Memory B cell (primary cell): ENCODE measurements around the gene ATP8A2.

Experiments
- ATAC-seq: fragments of 150-1000 bp; cut with Tn5 transposase; 2 replicates; pipeline ENCODE4 v1.10.0; 2021; ENCODE audit warnings: low read depth, mild to moderate bottlenecking, moderate library complexity
- DNase-seq, 2 donors: peaks; one replicate each; pipeline ENCODE4 v3.0.0; 2022; ENCODE audit warnings: low spot score in 2 of 2
- H3K27ac Mint-ChIP-seq: one replicate; pipeline ENCODE4 v1.8.0; 2022; ENCODE audit warnings: mild to moderate bottlenecking, moderate library complexity, mixed read lengths
- H3K27me3 Mint-ChIP-seq: one replicate; pipeline ENCODE4 v1.8.0; 2022; ENCODE audit warnings: mixed read lengths
- H3K36me3 Mint-ChIP-seq: one replicate; pipeline ENCODE4 v1.8.0; 2022; ENCODE audit warnings: mild to moderate bottlenecking, mixed read lengths
- H3K4me1 Mint-ChIP-seq: one replicate; pipeline ENCODE4 v1.8.0; 2022; ENCODE audit warnings: mixed read lengths
- H3K4me3 Mint-ChIP-seq: one replicate; pipeline ENCODE4 v1.8.0; 2022; ENCODE audit warnings: mild to moderate bottlenecking, moderate library complexity, mixed read lengths
- H3K9me3 Mint-ChIP-seq: one replicate; pipeline ENCODE4 v1.8.0; 2022; ENCODE audit warnings: mixed read lengths

Gene ATP8A2

DNA sequence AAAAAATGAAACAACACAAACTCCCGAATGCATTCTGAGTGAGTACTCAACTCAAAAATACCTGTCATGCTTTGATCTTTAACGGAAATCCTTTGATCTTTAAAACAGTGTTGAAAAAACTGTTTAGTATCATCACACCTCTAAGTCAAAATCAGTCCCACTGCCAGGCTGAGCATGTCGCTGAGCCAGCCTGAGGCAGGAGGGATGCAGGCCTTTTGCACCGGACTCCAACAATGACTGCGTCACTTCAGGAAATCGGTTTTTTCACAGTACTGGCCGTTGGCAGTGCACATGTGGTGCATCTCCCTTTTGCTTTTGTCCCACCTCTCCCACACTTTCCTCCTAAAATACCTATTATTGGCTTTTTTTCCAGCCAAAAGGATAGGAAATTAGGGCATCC lies 601.8 kb downstream of the ATP8A2 start:
- Mint-ChIP-seq H3K4me1 (no peaks in the 10 kb centered on the region), H3K4me3 (no peak overlapping the region), H3K27me3 (peaks cover 9% of the 10 kb centered on the region), H3K27ac (no peak overlapping the region), H3K9me3 (no peaks in the 10 kb centered on the region), H3K36me3 (no peaks in the 10 kb centered on the region)
- DNase-seq: no peak
- ATAC-seq: no peak

DNA sequence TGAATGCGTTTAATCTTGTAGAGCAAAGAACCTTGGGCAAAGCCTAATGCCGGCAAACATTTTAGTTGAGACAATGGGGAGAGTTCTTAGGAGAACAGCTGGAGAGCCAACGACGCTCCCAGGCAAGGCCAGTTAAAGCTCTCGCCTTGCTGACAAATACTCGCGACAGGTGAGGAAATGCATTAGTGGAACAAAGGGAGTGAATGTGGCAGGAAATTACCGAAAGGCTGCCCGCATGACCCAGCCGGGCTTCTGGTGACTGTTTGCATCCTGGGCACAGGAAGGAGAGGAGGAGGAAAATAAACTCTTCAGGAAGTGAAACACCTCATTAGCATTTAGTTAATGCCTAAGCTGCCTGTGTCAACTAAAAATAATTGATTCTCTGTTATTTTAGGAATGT lies 605.4 kb downstream of the ATP8A2 start:
- Mint-ChIP-seq H3K9me3 (no peaks in the 10 kb centered on the region), H3K4me3 (no peak overlapping the region)
- no peak for ATAC-seq

DNA sequence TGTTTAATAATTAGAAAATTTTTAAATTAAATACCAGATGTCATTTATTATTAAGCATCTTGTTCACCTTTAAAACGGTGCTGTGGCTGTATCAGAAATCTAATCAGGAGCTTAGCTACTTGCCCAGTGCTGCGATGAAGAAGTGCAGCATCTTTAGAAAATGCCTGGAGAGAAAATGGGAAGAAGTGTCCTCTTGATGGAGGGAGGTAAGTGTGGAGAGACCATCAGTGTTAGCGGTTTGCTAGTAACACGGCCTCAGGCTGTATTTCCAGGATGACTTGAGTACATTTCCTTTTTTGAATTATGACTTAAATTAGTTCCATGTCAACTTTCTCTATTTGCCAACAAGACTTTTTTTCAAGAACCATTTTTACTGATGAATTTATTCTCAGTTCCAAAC lies 605.9 kb downstream of the ATP8A2 start:
- Mint-ChIP-seq H3K36me3 (no peaks in the 10 kb centered on the region), H3K27me3 (peaks cover 10% of the 10 kb centered on the region), H3K27ac (no peak overlapping the region), H3K4me1 (no peaks in the 10 kb centered on the region), H3K9me3 (no peaks in the 10 kb centered on the region), H3K4me3 (no peak overlapping the region)
- no peak for ATAC-seq
- DNase-seq: no peak

More for the DNA sequence above, 605.4 kb downstream of the ATP8A2 start:
- no peak for DNase-seq
- no peaks in the 10 kb centered on the region for H3K36me3 Mint-ChIP-seq
- H3K27ac Mint-ChIP-seq: no peak overlapping the region
- H3K27me3 Mint-ChIP-seq: peaks cover 10% of the 10 kb centered on the region
- H3K4me1 Mint-ChIP-seq: no peaks in the 10 kb centered on the region

DNA sequence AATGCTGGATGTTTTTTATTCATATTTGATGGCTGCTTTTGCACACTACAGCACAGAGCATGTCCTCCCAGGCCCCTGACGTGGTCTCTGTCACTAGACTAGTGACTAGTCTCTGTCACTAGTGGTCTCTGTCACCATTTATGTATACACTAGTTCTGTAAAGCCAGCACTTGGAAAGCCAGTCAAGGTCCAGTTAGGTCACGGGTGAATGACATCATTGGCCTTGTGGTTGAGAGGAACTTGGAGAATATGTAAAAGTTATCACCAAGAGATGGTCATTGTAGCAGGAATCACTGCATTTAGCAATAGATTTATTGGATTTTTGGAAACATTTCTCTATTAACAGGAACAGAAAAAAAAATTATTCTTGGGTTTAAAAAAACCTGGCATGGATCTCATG lies 607.2 kb downstream of the ATP8A2 start:
- Mint-ChIP-seq H3K4me1 (no peaks in the 10 kb centered on the region), H3K9me3 (no peaks in the 10 kb centered on the region)
- DNase-seq: no peak

DNA sequence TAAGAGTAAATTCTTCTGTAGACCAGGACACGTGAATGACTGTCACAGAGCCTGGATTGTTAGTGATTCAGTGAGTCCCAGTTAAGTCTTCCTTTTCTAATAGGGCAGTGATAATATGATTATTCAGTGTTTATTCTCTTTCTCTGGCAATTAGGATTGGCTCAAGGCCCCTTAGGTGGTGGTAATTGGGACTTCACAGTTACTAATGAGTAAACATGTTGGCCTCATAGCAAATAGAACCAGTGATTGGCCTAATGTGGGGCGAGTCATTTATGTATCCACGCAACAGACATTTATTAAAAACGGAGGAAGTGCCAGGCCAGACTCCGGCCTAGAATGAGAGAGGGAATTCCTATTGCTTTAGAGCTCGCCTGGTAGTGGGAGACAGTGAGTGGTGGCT lies 607.6 kb downstream of the ATP8A2 start:
- Mint-ChIP-seq H3K4me1 (no peaks in the 10 kb centered on the region), H3K4me3 (no peak overlapping the region), H3K36me3 (no peaks in the 10 kb centered on the region), H3K9me3 (no peaks in the 10 kb centered on the region), H3K27ac (no peak overlapping the region), H3K27me3 (peaks cover 9% of the 10 kb centered on the region)
- ATAC-seq (no peak), DNase-seq (no peak)

More for the DNA sequence above, 607.2 kb downstream of the ATP8A2 start:
- ATAC-seq: no peak
- H3K36me3 Mint-ChIP-seq: no peaks in the 10 kb centered on the region
- H3K27me3 Mint-ChIP-seq: peaks cover 9% of the 10 kb centered on the region
- H3K27ac Mint-ChIP-seq: no peak overlapping the region
- H3K4me3 Mint-ChIP-seq: no peak overlapping the region

DNA sequence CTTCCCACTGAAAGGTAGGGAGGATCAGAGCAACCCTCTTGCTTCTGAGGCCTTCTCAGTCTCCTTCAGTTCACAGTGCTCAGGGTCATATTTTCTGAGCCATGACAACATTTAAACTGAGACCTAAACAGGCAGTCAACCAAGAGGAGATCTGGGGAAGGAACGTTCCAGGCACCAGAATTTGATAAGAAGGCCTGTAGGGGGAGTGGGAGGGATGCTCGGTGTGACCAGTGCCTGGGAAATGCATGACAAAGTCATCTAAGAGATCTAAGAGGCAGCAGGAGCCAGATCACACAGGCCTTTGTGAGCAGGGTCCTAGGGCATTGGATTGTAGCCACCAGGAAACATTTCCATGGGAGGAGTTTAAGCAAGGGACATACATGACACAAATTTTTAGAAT lies 608.5 kb downstream of the ATP8A2 start:
- Mint-ChIP-seq H3K9me3 (no peaks in the 10 kb centered on the region), H3K4me3 (no peak overlapping the region), H3K36me3 (no peaks in the 10 kb centered on the region), H3K27me3 (peaks cover 3% of the 10 kb centered on the region), H3K4me1 (no peaks in the 10 kb centered on the region), H3K27ac (no peak overlapping the region)
- ATAC-seq (no peak), DNase-seq (no peak)

DNA sequence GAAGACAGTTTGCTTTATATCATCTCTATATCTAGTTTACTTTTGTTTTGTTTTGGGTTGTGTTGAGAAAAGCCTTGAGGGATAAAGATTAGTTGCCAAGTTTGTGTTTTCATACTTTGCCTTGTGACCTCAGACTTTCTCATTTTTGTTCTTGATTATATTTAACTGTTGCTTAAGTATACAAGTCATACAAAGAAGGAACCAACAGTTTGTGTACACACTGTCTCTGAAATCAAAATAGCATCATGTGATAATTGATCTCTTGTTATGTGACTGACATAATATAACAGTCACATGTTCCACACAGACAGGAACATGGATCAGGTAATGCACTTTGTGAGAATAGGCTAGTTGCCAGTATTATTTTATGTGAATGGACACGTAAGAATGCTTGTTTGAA lies 609.3 kb downstream of the ATP8A2 start:
- Mint-ChIP-seq H3K4me3 (no peak overlapping the region), H3K27ac (no peak overlapping the region), H3K36me3 (no peaks in the 10 kb centered on the region), H3K9me3 (no peaks in the 10 kb centered on the region), H3K27me3 (peaks cover 3% of the 10 kb centered on the region), H3K4me1 (no peaks in the 10 kb centered on the region)
- DNase-seq (no peak), ATAC-seq (no peak)

DNA sequence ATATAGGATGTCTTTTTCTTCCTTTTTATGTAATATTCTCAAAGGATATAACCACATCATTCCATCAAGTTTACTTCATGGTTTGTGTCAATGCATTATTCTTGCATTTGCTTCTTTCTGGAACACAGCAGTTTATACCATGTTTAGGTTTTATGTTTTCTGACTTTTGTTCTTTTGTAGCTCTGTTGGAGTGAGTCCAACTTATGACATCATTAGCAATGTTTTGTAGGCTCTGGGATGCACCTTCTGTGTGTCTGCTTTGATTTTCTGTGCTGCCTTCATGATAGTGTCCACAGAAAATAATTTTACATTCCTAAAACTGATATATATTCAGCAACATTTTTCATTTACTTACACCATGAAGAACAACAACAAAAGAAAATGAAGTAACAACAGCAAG lies 611.1 kb downstream of the ATP8A2 start:
- DNase-seq (no peak), ATAC-seq (no peak)
- no peaks in the 10 kb centered on the region for H3K4me1 Mint-ChIP-seq
- peaks cover 2% of the 10 kb centered on the region for H3K27me3 Mint-ChIP-seq
- H3K4me3 Mint-ChIP-seq: no peak overlapping the region
- H3K36me3 Mint-ChIP-seq: no peaks in the 10 kb centered on the region
- H3K27ac Mint-ChIP-seq: no peak overlapping the region
- H3K9me3 Mint-ChIP-seq: peaks cover 2% of the 10 kb centered on the region

DNA sequence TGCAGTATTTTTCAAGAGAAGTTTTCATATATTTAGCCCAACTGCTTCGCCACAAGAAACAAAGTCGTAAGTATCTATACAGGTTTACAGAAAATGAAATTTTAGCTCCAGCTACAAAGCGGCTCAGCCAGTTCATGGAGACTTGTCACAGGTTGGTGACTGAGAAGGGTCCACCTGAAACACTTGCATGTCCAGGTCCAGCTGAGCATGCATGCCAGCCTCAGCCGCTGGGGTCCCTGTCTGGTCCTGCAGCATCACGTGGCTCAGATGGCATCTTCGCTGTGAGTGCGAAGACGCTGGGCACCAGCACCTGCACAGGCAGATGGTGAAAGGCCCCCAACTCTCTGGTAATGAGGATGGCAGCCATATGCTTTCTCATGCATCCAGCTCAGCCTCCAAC lies 616.2 kb downstream of the ATP8A2 start:
- H3K4me1 Mint-ChIP-seq: no peaks in the 10 kb centered on the region
- H3K36me3 Mint-ChIP-seq: no peaks in the 10 kb centered on the region
- no peak for ATAC-seq
- no peaks in the 10 kb centered on the region for H3K27me3 Mint-ChIP-seq
- DNase-seq: no peak
- H3K4me3 Mint-ChIP-seq: no peak overlapping the region
- no peak overlapping the region for H3K27ac Mint-ChIP-seq
- H3K9me3 Mint-ChIP-seq: peaks cover 5% of the 10 kb centered on the region

DNA sequence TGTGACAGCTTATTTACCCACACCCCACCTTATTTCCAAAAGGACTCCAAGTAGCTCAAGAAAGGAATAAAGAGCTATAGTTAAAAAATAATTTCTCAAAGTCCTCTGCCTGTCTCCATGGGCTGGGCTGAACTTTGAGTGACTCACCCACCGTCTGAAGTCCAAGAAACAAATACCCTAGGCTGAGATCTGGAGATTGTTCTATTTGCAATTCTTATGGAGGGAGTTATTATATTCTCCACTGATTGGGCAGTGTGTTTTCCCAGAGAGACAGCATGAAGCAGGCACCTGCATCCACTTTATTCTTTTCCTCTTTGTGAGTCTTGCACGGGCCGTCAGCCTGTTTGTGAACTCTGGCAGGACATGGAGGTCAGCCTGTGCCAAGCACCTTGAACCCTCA lies 616.9 kb downstream of the ATP8A2 start:
- no peaks in the 10 kb centered on the region for H3K27me3 Mint-ChIP-seq
- peaks cover 5% of the 10 kb centered on the region for H3K9me3 Mint-ChIP-seq
- H3K4me3 Mint-ChIP-seq: no peak overlapping the region
- DNase-seq (no peak), ATAC-seq (no peak)
- no peaks in the 10 kb centered on the region for H3K36me3 Mint-ChIP-seq
- H3K27ac Mint-ChIP-seq: no peak overlapping the region
- H3K4me1 Mint-ChIP-seq: no peaks in the 10 kb centered on the region

DNA sequence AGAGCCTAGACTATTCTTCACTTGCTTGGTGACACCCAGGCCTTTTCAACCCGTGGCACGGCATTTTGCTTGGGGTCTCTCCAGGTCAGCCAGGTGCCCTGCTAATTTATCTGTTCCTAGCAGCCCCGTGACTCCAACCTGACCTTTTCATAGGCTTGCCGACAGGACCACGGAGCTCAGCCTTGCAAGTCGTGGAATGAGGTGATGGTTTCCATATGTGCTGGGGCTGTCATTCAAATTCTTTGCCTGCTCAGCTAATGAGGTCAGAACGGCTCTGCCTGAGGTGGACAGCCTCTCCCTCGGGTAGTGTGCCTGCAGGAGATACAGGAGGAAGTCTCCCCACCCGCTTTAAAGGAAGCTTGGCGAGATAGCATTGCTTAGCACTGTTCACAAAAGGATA lies 619.0 kb downstream of the ATP8A2 start:
- Mint-ChIP-seq H3K27ac (no peak overlapping the region), H3K9me3 (peaks cover 14% of the 10 kb centered on the region), H3K36me3 (no peaks in the 10 kb centered on the region), H3K4me3 (no peak overlapping the region), H3K27me3 (no peaks in the 10 kb centered on the region), H3K4me1 (no peaks in the 10 kb centered on the region)
- ATAC-seq: no peak
- DNase-seq: no peak

DNA sequence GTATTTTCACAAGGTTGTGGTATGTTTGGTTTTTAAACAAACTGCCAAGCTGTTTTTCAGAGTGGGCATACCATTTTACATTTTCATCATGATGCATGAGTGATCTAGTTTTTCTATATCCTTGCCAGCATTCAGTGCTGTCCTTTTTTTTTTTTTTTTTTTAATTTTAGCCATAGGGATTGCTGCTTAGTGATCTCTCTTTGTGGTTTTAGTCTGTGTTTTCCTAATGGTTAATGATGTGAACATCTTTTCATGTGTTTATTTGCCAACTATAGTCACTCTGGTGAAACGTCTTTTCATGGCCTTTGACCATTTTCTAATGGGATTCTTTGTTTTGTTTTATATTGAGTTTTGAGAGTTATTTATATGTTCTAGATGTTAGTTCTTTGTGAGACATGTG lies 620.3 kb downstream of the ATP8A2 start:
- Mint-ChIP-seq H3K36me3 (no peaks in the 10 kb centered on the region), H3K9me3 (peaks cover 12% of the 10 kb centered on the region), H3K4me1 (no peaks in the 10 kb centered on the region), H3K27me3 (no peaks in the 10 kb centered on the region), H3K4me3 (no peak overlapping the region), H3K27ac (no peak overlapping the region)
- no peak for ATAC-seq
- DNase-seq: no peak

DNA sequence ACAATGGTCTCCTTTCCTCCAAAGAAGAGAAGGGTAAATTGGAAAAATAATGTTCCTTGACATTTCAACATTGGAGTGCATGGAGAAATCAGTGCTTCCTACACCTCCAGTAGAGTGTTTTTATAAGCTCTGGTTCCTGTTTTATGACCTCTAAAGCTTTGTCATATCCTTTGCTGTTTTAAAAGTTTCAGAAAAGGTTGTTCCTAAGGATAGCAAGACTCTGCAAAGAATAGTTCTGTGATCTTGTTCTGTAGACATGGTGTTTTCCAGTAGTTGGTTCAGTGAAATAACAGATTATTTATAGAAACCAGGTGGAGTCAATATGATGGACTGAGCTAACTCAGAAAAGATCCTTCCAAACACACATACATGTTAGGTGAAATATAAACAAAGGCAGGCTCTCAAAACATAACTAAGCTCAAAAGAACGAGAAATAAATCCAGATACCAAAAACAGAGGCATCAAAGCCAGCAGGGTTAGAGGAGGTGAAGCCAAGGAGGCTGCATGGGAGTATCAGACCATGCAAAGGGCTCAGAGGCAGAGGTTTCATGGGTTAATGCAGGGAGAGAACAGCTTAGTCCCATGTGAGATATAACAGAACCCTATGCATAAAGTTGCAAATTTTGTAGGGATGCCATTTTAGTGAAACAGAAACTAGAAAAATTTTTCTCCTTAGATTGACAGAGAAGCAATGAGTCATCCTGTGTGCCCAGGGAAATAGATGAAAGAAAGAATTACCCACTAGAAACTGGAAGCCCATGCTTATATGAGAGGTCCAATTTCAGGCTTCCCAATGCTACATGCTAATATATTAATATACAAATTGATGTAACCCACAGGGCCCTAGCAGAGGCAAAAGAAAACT lies 635.7 kb downstream of the ATP8A2 start:
- Mint-ChIP-seq H3K27me3 (peaks cover 14% of the 10 kb centered on the region), H3K4me3 (no peak overlapping the region), H3K4me1 (no peaks in the 10 kb centered on the region), H3K9me3 (peaks cover 3% of the 10 kb centered on the region), H3K27ac (no peak overlapping the region), H3K36me3 (peaks cover 2% of the 10 kb centered on the region)
- no peak for DNase-seq
- ATAC-seq: no peak

DNA sequence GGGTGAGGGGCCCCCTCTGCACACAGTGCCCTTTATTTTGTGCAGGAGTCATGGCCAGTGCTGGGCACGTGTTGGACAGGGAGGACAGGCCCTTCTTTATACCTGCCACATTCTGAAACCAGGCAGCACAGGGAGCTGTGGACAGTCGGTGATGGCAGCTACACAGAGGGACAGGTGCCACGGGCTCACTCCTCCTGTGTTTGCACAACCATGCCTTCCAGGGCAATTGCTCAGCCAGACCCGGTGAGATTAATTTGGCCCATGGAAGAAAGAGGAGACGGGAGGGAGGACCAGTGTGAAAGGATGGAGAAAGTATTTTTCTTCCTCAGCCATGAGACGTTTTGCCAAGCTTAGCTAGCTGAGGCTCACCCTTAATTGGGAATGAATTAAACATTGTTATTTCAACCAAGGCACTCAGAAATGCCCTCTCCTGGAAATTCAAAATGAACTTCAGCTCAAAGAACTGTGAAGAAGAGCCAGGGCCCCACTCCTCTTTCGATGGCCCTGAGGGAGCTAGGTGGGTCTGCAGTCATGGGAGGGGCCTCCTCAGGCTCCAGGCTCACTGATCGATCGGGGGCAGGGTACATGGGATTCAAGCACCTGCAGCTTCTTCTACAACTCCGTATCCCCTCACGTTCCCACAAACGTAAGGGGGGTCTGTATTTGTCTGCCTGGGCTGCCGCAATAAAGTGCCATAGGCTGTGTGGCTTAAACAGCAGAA lies 638.9 kb downstream of the ATP8A2 start:
- Mint-ChIP-seq H3K27ac (no peak overlapping the region), H3K9me3 (no peaks in the 10 kb centered on the region), H3K36me3 (no peaks in the 10 kb centered on the region), H3K4me3 (no peak overlapping the region), H3K27me3 (peaks cover 18% of the 10 kb centered on the region), H3K4me1 (no peaks in the 10 kb centered on the region)
- DNase-seq (no peak), ATAC-seq (no peak)

DNA sequence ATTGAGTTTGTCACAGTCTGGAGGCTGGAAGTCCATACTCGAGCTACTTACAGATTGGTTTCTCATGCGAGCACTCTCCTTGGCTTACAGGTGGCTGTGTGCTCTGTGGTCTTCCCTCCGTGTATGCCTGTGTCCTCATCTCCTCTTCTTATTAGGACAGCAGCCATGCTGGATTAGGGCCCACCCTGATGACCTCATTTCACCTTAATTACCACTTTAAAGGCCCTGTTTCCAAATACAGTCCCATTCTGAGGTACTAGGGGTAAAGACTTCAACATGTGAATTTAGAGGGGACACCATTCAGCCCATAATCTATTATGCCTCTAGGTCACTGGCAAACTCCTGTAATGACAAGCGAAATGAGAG lies 639.4 kb downstream of the ATP8A2 start:
- Mint-ChIP-seq H3K9me3 (no peaks in the 10 kb centered on the region), H3K4me3 (no peak overlapping the region), H3K27me3 (peaks cover 18% of the 10 kb centered on the region), H3K36me3 (no peaks in the 10 kb centered on the region), H3K4me1 (no peaks in the 10 kb centered on the region), H3K27ac (no peak overlapping the region)
- ATAC-seq: no peak
- DNase-seq: no peak
